B cell (primary cell): ENCODE data around the gene BMPR1A. TPM values are rescaled to one million over a fixed set of nuclear protein-coding genes. Genes with fewer than 3 reads are reported as not detected.

Experiments used
- ATAC-seq: fragments of 200-7000 bp; cut with Tn5 transposase; one replicate; pipeline ENCODE4 v1.10.0; 2021; ENCODE audit warnings: low read depth, mild to moderate bottlenecking, moderate number of reproducible peaks, moderate library complexity
- CTCF ChIA-PET: fragments of 350-600 bp; sonication (Branson Sonifier 250); formaldehyde crosslinking; loops from one replicate; lab custom pipeline; 2021; ENCODE audit warnings: antibody characterized with exemption, inconsistent platforms; lab: Charles Lee
- POLR2A ChIA-PET: fragments of 350-600 bp; sonication (Branson Sonifier 250); formaldehyde crosslinking; loops from one replicate; lab custom pipeline; 2021; ENCODE audit warnings: antibody characterized with exemption; lab: Charles Lee
- DNase-seq: peaks from one replicate; pipeline ENCODE4 v3.0.0; 2013
- H2AFZ ChIP-seq: 2 replicates; pipeline ENCODE4 v1.6.1; 2012; ENCODE audit warnings: mild to moderate bottlenecking, low read depth, low read length; ENCODE audit not compliant: insufficient read depth, poor library complexity, severe bottlenecking
- H3K27ac ChIP-seq, 2 donors: 1 replicate in 1 of 2; 2 replicates in 1 of 2; pipeline ENCODE4 v1.5.1; 2012 to 2013; ENCODE audit warnings: low read length in 2 of 2, mild to moderate bottlenecking in 2 of 2, moderate library complexity in 1 of 2
- H3K27me3 ChIP-seq, 4 experiments: fragments of 200-600 bp in 1 of 4; sonication (generic) in 1 of 4; replicated peaks in 1 of 4; 1 replicate in 2 of 4; 2 replicates in 2 of 4; pipeline versions ENCODE4 v1.6.1 to v1.7.0; 2013 to 2016; ENCODE audit warnings: low read length in 3 of 4, mild to moderate bottlenecking in 2 of 4, mixed read lengths in 1 of 4, moderate library complexity in 1 of 4; ENCODE audit not compliant: insufficient read depth in 4 of 4, control insufficient read depth in 3 of 4; ENCODE audit errors: control extremely low read depth in 1 of 4
- H3K36me3 ChIP-seq, 2 experiments: replicated peaks in 1 of 2; 1 replicate in 1 of 2; 2 replicates in 1 of 2; pipeline versions ENCODE4 v1.6.1 to v1.7.1; 2013; ENCODE audit warnings: low read length in 1 of 2; ENCODE audit not compliant: insufficient read depth in 2 of 2, control insufficient read depth in 1 of 2; ENCODE audit errors: control extremely low read depth in 1 of 2, extremely low read depth in 1 of 2
- H3K4me1 ChIP-seq, 2 donors: fragments of 200-600 bp in 1 of 2; sonication (generic) in 1 of 2; 1 replicate in 1 of 2; 2 replicates in 1 of 2; pipeline versions ENCODE4 v1.5.1 to v1.6.1; 2013 to 2017; ENCODE audit warnings: low read length in 2 of 2; ENCODE audit not compliant: control insufficient read depth in 2 of 2, insufficient read depth in 2 of 2
- H3K4me2 ChIP-seq: replicated peaks from 2 replicates; pipeline ENCODE3; 2012; ENCODE audit warnings: mild to moderate bottlenecking, low read depth, low read length; ENCODE audit not compliant: poor library complexity, severe bottlenecking
- H3K4me3 ChIP-seq, 5 experiments: fragments of 200-600 bp in 1 of 5; sonication (generic) in 1 of 5; 1 replicate in 3 of 5; 2 replicates in 2 of 5; pipeline versions ENCODE4 v1.5.1 to v1.7.0; 2011 to 2016; ENCODE audit warnings: low read length in 4 of 5, mild to moderate bottlenecking in 4 of 5, low read depth in 2 of 5, control low read depth in 1 of 5, moderate library complexity in 1 of 5; ENCODE audit not compliant: insufficient read depth in 1 of 5; ENCODE audit errors: control extremely low read depth in 1 of 5, extremely low read depth in 1 of 5
- H3K79me2 ChIP-seq: fragments of 200-600 bp; sonication (generic); one replicate; pipeline ENCODE4 v1.6.0; 2016; ENCODE audit warnings: low read length; ENCODE audit not compliant: control insufficient read depth, insufficient read depth
- H3K9ac ChIP-seq: fragments of 200-600 bp; sonication (generic); 2 replicates; pipeline ENCODE4 v1.6.1; 2017; ENCODE audit warnings: mild to moderate bottlenecking, low read length, moderate library complexity
- H3K9me3 ChIP-seq, 3 donors: one replicate each; pipeline versions ENCODE4 v1.6.1 to v1.7.1; 2013; ENCODE audit warnings: low read length in 2 of 3; ENCODE audit not compliant: control insufficient read depth in 2 of 3, insufficient read depth in 1 of 3; ENCODE audit errors: control extremely low read depth in 1 of 3
- H4K20me1 ChIP-seq: 2 replicates; pipeline ENCODE4 v1.6.0; 2012; ENCODE audit warnings: mild to moderate bottlenecking, low read length; ENCODE audit not compliant: insufficient read depth, control insufficient read depth, poor library complexity, severe bottlenecking
- H3K27ac Mint-ChIP-seq: one replicate; pipeline ENCODE4 v1.8.0; 2021; ENCODE audit warnings: mixed read lengths
- H3K27me3 Mint-ChIP-seq: one replicate; pipeline ENCODE4 v1.8.0; 2021; ENCODE audit warnings: mixed read lengths
- H3K4me1 Mint-ChIP-seq: one replicate; pipeline ENCODE4 v1.8.0; 2021; ENCODE audit warnings: mixed read lengths
- H3K4me3 Mint-ChIP-seq: one replicate; pipeline ENCODE4 v1.8.0; 2021; ENCODE audit warnings: mixed read lengths
- H3K9me3 Mint-ChIP-seq: one replicate; pipeline ENCODE4 v1.8.0; 2022; ENCODE audit warnings: mixed read lengths; ENCODE audit not compliant: insufficient read depth
- EZH2 ChIP-seq: IDR thresholded peaks from 2 replicates; pipeline ENCODE4 v1.6.1; 2012; ENCODE audit warnings: borderline replicate concordance, low read depth, mild to moderate bottlenecking, moderate library complexity, low read length; ENCODE audit not compliant: insufficient read depth, poor library complexity, severe bottlenecking
- WGBS: methylation state at CpG from one replicate; pipeline ENCODE4 v1.1.5; 2013; ENCODE audit warnings: missing lambda C conversion rate; ENCODE audit not compliant: insufficient coverage; 5-methylcytosine and 5-hydroxymethylcytosine counted together
- intact Hi-C: fragments of 100-400 bp; cut with micrococcal nuclease; formaldehyde crosslinking; loops from one replicate; pipeline ENCODE4 v1.10.0; 2022
- polyA plus RNA-seq: library from polyadenylated mRNA; depleted of rRNA; stranded (reverse); fragments of >200 nt; gene quantifications from 2 replicates; pipeline ENCODE4 v1.2.3, GENCODE V29; 2012
- total RNA-seq, 2 donors: library from RNA; stranded (reverse); fragments of 120-200 nt in 1 of 2; gene quantifications; 1 replicate in 1 of 2; 2 replicates in 1 of 2; pipeline versions ENCODE4 v1.2.3 to v1.2.4, GENCODE V29; 2013 to 2022
- TF ChIP-seq, protein P1 (sequence below): fragments of 200-600 bp; IDR thresholded peaks from one replicate; pipeline ENCODE4 v1.8.0; 2022; ENCODE audit warnings: antibody characterized with exemption, mild to moderate bottlenecking

BMPR1A gene
- total and polyA plus RNA-seq, 2 donors (not counting 1 experiment from before 2014, with no cell fraction given): 1.9 to 15.1 TPM

DNA sequence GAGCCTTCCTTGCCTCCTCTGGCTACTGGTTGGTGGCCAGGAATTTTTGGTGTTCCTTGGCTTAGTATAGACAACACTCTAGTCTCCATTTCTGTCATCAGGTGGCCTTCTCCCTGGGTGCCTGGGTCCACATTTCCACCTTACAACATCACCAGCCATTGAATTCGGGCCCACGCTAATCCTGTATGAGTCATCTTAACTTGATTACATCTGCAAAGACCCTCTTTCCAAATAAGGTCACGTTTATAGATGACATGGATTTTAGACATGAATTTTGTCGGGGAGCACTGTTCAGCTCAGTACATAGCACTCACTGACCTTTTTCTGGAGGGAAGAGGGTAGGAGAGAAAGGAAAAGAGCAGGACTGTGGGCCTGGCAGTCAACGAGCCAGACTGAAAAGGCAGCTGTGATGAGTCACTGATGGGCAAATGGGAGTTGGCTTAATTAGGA is 161.6 kb downstream of the BMPR1A start:
- Histone ChIP-seq H3K9ac (no peak overlapping the region), H3K27me3 (no peaks in the 10 kb centered on the region), H3K4me2 (no peak overlapping the region), H3K27ac (no peak overlapping the region), H4K20me1 (no peaks in the 10 kb centered on the region), H2AFZ (no peak overlapping the region), H3K4me1 (no peaks in the 10 kb centered on the region), H3K79me2 (no peaks in the 10 kb centered on the region), H3K9me3 (no peaks in the 10 kb centered on the region), H3K4me3 (no peak overlapping the region), H3K36me3 (no peaks in the 10 kb centered on the region)
- POLR2A ChIA-PET: no interaction called here
- WGBS: 90% methylated on average over 2 of the region's 5 CpGs
- intact Hi-C loops: no loop called here
- Mint-ChIP-seq H3K4me1 (no peaks in the 10 kb centered on the region), H3K4me3 (no peak overlapping the region), H3K9me3 (no peaks in the 10 kb centered on the region), H3K27ac (no peak overlapping the region), H3K27me3 (no peaks in the 10 kb centered on the region)
- no peak for TF ChIP-seq EZH2
- TF ChIP-seq, protein P1, sequence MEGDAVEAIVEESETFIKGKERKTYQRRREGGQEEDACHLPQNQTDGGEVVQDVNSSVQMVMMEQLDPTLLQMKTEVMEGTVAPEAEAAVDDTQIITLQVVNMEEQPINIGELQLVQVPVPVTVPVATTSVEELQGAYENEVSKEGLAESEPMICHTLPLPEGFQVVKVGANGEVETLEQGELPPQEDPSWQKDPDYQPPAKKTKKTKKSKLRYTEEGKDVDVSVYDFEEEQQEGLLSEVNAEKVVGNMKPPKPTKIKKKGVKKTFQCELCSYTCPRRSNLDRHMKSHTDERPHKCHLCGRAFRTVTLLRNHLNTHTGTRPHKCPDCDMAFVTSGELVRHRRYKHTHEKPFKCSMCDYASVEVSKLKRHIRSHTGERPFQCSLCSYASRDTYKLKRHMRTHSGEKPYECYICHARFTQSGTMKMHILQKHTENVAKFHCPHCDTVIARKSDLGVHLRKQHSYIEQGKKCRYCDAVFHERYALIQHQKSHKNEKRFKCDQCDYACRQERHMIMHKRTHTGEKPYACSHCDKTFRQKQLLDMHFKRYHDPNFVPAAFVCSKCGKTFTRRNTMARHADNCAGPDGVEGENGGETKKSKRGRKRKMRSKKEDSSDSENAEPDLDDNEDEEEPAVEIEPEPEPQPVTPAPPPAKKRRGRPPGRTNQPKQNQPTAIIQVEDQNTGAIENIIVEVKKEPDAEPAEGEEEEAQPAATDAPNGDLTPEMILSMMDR: no peak
- no peak for ATAC-seq
- CTCF ChIA-PET: interaction anchor here (1.2 to 1.3 kb wide), 2 partner anchors 9 to 19 kb away, joined by 3 to 4 read pairs; no protein-coding TSS in a partner anchor
- no peak for DNase-seq

DNA sequence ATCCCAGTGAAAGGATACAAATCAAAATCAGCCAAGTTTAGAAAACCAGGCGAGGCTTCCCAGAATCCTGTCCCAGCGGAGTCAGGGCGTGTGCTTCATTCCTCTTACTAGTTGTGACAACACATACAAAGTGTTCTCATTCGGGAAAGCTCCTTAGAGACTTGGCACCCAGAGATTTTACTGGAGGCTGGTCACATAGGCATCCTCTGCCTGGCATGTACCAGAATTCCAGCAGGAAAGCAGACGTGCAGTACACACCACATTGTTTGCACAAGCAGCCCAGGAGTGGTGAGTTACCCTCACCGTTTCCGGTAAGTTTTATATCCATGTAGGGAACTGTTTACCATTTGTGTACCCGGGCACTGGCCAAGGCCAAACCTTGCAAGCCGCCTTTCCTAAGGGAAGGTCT is 166.1 kb downstream of the BMPR1A start:
- no peak overlapping the region for H3K27ac Mint-ChIP-seq
- intact Hi-C loops: no loop called here
- no peaks in the 10 kb centered on the region for H3K79me2 ChIP-seq
- CTCF ChIA-PET: no interaction called here
- H3K4me1 Mint-ChIP-seq: no peaks in the 10 kb centered on the region
- H3K9me3 Mint-ChIP-seq: no peaks in the 10 kb centered on the region
- no peaks in the 10 kb centered on the region for H3K9me3 ChIP-seq
- H3K27ac ChIP-seq: no peak overlapping the region
- H3K4me2 ChIP-seq: no peak overlapping the region
- H4K20me1 ChIP-seq: no peaks in the 10 kb centered on the region
- no peak overlapping the region for H2AFZ ChIP-seq
- no peaks in the 10 kb centered on the region for H3K36me3 ChIP-seq
- no peak for ATAC-seq
- H3K4me3 ChIP-seq: no peak overlapping the region
- no peak overlapping the region for H3K9ac ChIP-seq
- no peaks in the 10 kb centered on the region for H3K27me3 Mint-ChIP-seq
- no peak overlapping the region for H3K4me3 Mint-ChIP-seq
- TF ChIP-seq EZH2: no peak
- TF ChIP-seq, protein P1: no peak
- WGBS: 94% methylated on average over 7 of the region's 9 CpGs
- DNase-seq: no peak
- H3K27me3 ChIP-seq: no peaks in the 10 kb centered on the region
- POLR2A ChIA-PET: no interaction called here
- no peaks in the 10 kb centered on the region for H3K4me1 ChIP-seq
